T-helper 17 cell (primary cell): ENCODE results near the gene PAX2. TPM values are rescaled to one million over a fixed set of nuclear protein-coding genes. Genes with fewer than 3 reads are reported as not detected.

Source experiments
- ATAC-seq: fragments of 150-1000 bp; cut with Tn5 transposase; 2 replicates; pipeline ENCODE4 v1.10.0; 2021; ENCODE audit warnings: mild to moderate bottlenecking, moderate library complexity
- DNase-seq, 3 donors: peaks; one replicate each; pipeline versions ENCODE4 v3.0.0 to v3.0.0-alpha.2; 2020 to 2021
- H3K9me3 ChIP-seq: one replicate; pipeline ENCODE4 v1.7.0; 2013; ENCODE audit warnings: low read length, mild to moderate bottlenecking; ENCODE audit not compliant: control insufficient read depth, poor library complexity, severe bottlenecking
- H3K27ac Mint-ChIP-seq: one replicate; pipeline ENCODE4 v1.8.0; 2022; ENCODE audit warnings: mild to moderate bottlenecking, moderate library complexity, mixed read lengths
- H3K27me3 Mint-ChIP-seq: one replicate; pipeline ENCODE4 v1.8.0; 2022; ENCODE audit warnings: mixed read lengths
- H3K36me3 Mint-ChIP-seq: one replicate; pipeline ENCODE4 v1.8.0; 2022; ENCODE audit warnings: low read depth, mixed read lengths
- H3K4me1 Mint-ChIP-seq: one replicate; pipeline ENCODE4 v1.8.0; 2022; ENCODE audit warnings: mild to moderate bottlenecking, mixed read lengths
- H3K4me3 Mint-ChIP-seq: one replicate; pipeline ENCODE4 v1.8.0; 2022; ENCODE audit warnings: mild to moderate bottlenecking, moderate library complexity, mixed read lengths
- total RNA-seq, 4 donors: library from RNA in 2 of 4; stranded (reverse) in 2 of 4; gene quantifications; one replicate each; pipeline ENCODE4 v1.2.3 and lab custom pipeline; 2022 to 2026

The PAX2 gene
- total RNA-seq, 2 donors from 2014 or later = not detected

DNA sequence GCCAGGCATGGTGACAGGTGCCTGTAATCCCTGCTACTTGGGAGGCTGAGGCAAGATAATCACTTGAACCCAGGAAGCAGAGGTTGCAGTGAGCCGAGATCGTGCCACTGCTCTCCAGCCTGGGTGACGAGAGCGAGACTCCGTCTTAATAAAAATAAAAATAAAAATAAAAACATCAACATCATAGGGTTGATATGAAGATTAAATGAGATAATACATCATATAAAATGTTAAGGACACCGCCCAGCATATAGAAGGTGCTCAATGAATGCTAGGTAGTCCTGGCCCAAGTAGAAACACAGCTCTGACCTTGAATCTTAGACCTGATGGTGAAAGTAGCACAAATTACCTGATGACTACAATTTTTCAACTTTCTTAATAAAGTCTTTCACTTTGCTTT, 74.0 kb downstream of the PAX2 start:
- Mint-ChIP-seq H3K36me3 (no peaks in the 10 kb centered on the region), H3K4me3 (no peak overlapping the region), H3K27me3 (peaks cover 82% of the 10 kb centered on the region), H3K27ac (no peak overlapping the region), H3K4me1 (peaks cover 3% of the 10 kb centered on the region)
- DNase-seq = no peak
- ATAC-seq = no peak
- H3K9me3 ChIP-seq = no peaks in the 10 kb centered on the region

DNA sequence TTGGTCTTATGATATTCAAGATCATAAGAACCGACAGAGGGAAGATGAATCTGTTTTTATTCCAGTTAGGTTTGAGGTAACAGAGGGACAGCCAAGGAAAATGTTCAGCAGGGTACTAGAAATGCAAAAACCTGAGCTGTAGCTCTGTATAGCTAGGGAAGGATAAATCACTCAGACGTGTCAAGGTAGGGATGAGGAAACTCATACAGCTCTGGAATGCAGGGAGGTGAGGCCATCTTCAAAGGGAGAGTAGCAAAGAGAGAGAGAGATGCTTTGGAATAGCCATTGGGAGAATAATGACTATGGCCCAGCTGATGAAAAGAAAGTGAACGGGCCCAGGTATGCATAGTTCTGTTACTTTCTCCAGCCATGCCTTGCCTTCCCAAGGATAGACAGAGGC, 77.8 kb downstream of the PAX2 start:
- Mint-ChIP-seq H3K27me3 (peaks cover 77% of the 10 kb centered on the region), H3K27ac (no peak overlapping the region), H3K4me1 (peaks cover 8% of the 10 kb centered on the region)

DNA sequence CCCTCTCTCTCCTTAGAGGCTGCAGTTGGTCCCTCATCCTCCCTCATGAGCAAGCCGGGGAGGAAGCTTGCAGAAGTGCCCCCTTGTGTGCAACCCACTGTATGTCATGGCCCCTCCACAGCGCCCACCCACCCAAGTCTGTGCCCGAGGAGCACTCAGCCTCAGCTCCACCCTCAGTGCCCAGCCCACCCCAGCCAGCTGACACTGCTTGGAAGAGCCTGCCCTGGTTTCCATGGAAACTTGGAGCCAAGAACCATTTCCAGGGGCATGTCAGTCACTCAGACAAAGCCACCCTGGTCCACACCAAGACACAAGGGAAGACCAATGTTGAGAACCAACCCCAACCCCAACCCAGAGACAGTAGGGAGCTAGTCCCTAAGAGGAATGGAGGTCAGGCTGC, 79.5 kb downstream of the PAX2 start:
- H3K4me3 Mint-ChIP-seq = no peak overlapping the region

More for the DNA sequence above, 77.8 kb downstream of the PAX2 start:
- Mint-ChIP-seq H3K4me3 (no peak overlapping the region), H3K36me3 (peaks cover 7% of the 10 kb centered on the region)
- H3K9me3 ChIP-seq = no peaks in the 10 kb centered on the region
- no peak for ATAC-seq
- no peak for DNase-seq

DNA sequence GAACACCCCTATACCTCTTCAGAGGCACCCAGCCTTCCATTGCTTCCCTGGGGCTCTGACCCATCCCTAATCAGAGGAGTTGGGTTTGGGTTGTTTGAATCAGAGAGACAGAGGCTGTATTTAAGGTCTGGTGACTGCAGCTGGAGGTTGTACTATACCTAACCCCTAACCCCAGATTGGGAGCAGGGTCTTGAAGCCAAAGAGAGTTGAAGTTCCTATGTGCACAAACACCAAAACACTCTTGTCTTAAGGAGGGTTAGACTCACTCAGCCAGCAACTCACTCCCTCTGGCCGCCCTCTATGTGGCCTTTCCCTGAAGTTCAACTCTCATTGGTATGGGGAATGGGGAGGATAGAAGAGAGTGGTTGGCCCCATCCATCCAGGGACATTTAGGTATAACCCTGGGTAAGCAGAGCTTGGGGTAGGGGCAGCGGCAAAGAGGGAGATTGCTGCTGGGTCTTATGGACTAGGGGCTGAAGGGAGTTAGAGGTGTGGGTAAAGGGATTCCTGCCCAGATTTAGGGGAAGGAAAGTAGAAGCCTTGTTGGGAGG, 80.0 kb downstream of the PAX2 start:
- Mint-ChIP-seq H3K4me3 (peak overlapping the region; percentile 31), H3K27ac (no peak overlapping the region), H3K27me3 (peaks cover 59% of the 10 kb centered on the region), H3K4me1 (peaks cover 25% of the 10 kb centered on the region), H3K36me3 (peaks cover 14% of the 10 kb centered on the region)
- DNase-seq = no peak
- no peak for ATAC-seq
- no peaks in the 10 kb centered on the region for H3K9me3 ChIP-seq

More for the DNA sequence above, 79.5 kb downstream of the PAX2 start:
- H3K27ac Mint-ChIP-seq = no peak overlapping the region
- peaks cover 64% of the 10 kb centered on the region for H3K27me3 Mint-ChIP-seq
- ATAC-seq = no peak
- no peak for DNase-seq
- H3K36me3 Mint-ChIP-seq = peaks cover 12% of the 10 kb centered on the region
- no peaks in the 10 kb centered on the region for H3K9me3 ChIP-seq
- peaks cover 20% of the 10 kb centered on the region for H3K4me1 Mint-ChIP-seq

DNA sequence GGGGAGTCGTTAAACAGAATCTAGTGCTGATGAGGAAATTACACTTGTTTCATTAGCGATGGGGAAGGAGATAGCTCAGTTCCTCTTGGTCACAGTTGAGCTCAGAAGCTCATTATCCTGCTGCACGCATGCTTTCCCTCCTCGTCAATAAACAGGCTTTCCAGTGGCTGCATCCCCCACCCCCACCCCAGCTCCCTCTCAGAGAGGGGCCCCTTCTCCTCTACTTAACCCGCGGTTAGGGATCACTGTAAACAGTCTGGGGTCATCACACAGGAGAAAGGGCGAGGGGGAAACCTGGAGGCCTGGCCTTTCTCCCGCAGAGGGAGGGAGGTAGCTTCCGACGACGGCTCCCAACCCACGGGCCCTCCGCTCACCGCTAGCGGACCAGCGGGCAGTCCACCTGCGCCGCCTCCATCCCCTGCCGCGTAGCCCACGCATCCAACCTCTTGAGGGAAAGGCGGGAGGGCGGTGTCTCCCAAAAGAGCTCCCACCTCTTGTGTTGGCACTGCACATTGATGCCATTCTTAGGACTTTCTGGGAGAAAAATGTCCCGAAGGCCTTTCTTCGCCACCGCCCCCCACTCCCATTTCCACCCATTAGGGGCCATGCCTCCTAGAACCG, 80.8 kb downstream of the PAX2 start:
- peaks cover 32% of the 10 kb centered on the region for H3K4me1 Mint-ChIP-seq
- DNase-seq (no peak), ATAC-seq (no peak)
- H3K27me3 Mint-ChIP-seq = peaks cover 52% of the 10 kb centered on the region
- H3K36me3 Mint-ChIP-seq = peaks cover 18% of the 10 kb centered on the region
- H3K4me3 Mint-ChIP-seq = peak overlapping the region; percentile 31
- H3K9me3 ChIP-seq = no peaks in the 10 kb centered on the region
- no peak overlapping the region for H3K27ac Mint-ChIP-seq

DNA sequence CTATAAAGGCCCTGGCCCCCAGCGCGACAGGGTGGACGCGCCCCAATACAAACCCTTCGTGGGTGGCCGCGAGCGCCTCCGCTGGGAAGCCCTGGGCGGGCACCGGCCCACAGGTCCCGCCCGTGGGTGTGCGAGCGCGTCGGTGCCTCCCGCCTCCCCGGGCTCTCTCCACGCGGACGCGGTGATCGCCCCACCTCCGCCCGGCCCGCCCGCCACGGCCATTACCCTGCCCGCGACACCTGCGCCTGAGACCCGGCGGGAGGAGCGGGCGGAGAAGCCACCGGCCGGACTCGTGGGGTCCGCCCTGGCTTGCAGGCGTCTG, 81.2 kb downstream of the PAX2 start:
- Mint-ChIP-seq H3K36me3 (peaks cover 19% of the 10 kb centered on the region), H3K4me3 (peak overlapping the region; percentile 93), H3K27me3 (peaks cover 47% of the 10 kb centered on the region), H3K4me1 (peaks cover 33% of the 10 kb centered on the region), H3K27ac (no peak overlapping the region)
- ATAC-seq = peak; percentile 37
- no peaks in the 10 kb centered on the region for H3K9me3 ChIP-seq
- DNase-seq = no peak

DNA sequence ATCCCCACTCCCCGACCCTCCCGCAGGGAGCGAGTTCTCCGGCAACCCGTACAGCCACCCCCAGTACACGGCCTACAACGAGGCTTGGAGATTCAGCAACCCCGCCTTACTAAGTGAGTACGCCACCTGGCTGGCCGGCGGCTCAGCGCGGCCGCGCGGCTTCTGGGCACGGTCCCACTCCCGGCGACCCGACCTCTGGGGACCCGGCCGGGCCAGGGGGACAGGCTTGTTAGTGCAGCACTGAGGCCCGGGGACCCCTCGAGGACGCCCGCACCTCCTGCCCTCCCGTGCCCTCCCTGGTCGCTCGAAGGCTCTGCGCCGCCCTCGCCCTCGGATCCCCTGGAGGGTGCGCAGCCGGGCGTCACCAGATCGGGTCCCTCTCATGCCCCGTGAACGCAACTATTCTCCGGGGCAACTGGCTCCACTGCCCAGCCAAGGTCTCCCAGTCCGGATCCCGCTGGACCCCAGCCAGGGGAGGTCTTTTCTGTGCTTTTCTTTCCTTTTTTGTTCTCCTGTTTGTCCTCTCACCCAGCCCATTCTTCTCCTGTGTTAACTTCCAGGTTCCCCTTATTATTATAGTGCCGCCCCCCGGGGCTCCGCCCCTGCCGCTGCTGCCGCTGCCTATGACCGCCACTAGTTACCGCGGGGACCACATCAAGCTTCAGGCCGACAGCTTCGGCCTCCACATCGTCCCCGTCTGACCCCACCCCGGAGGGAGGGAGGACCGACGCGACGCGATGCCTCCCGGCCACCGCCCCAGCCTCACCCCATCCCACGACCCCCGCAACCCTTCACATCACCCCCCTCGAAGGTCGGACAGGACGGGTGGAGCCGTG, 81.8 kb downstream of the PAX2 start:
- Mint-ChIP-seq H3K27ac (no peak overlapping the region), H3K36me3 (peaks cover 22% of the 10 kb centered on the region), H3K4me1 (peaks cover 33% of the 10 kb centered on the region), H3K27me3 (peaks cover 43% of the 10 kb centered on the region), H3K4me3 (peak overlapping the region; percentile 93)
- DNase-seq (no peak), ATAC-seq (peak; percentile 63)
- no peaks in the 10 kb centered on the region for H3K9me3 ChIP-seq

DNA sequence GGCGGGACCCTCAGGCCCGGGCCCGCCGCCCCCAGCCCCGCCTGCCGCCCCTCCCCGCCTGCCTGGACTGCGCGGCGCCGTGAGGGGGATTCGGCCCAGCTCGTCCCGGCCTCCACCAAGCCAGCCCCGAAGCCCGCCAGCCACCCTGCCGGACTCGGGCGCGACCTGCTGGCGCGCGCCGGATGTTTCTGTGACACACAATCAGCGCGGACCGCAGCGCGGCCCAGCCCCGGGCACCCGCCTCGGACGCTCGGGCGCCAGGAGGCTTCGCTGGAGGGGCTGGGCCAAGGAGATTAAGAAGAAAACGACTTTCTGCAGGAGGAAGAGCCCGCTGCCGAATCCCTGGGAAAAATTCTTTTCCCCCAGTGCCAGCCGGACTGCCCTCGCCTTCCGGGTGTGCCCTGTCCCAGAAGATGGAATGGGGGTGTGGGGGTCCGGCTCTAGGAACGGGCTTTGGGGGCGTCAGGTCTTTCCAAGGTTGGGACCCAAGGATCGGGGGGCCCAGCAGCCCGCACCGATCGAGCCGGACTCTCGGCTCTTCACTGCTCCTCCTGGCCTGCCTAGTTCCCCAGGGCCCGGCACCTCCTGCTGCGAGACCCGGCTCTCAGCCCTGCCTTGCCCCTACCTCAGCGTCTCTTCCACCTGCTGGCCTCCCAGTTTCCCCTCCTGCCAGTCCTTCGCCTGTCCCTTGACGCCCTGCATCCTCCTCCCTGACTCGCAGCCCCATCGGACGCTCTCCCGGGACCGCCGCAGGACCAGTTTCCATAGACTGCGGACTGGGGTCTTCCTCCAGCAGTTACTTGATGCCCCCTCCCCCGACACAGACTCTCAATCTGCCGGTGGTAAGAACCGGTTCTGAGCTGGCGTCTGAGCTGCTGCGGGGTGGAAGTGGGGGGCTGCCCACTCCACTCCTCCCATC, 82.7 kb downstream of the PAX2 start:
- DNase-seq (no peak), ATAC-seq (peak; percentile 29)
- Mint-ChIP-seq H3K36me3 (peaks cover 27% of the 10 kb centered on the region), H3K27ac (peak overlapping the region; percentile 80), H3K27me3 (peaks cover 34% of the 10 kb centered on the region), H3K4me3 (peak overlapping the region; percentile 93), H3K4me1 (peaks cover 30% of the 10 kb centered on the region)
- H3K9me3 ChIP-seq = no peaks in the 10 kb centered on the region

DNA sequence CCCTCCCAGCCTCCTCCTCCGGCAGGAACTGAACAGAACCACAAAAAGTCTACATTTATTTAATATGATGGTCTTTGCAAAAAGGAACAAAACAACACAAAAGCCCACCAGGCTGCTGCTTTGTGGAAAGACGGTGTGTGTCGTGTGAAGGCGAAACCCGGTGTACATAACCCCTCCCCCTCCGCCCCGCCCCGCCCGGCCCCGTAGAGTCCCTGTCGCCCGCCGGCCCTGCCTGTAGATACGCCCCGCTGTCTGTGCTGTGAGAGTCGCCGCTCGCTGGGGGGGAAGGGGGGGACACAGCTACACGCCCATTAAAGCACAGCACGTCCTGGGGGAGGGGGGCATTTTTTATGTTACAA, 83.3 kb downstream of the PAX2 start:
- peak overlapping the region; percentile 93 for H3K4me3 Mint-ChIP-seq
- no peaks in the 10 kb centered on the region for H3K9me3 ChIP-seq
- H3K4me1 Mint-ChIP-seq = peaks cover 30% of the 10 kb centered on the region
- peaks cover 28% of the 10 kb centered on the region for H3K27me3 Mint-ChIP-seq
- H3K36me3 Mint-ChIP-seq = peaks cover 27% of the 10 kb centered on the region
- ATAC-seq = peak; percentile 51
- DNase-seq = peak in 1 of 3 donors; percentile 13
- H3K27ac Mint-ChIP-seq = peak overlapping the region; percentile 80

DNA sequence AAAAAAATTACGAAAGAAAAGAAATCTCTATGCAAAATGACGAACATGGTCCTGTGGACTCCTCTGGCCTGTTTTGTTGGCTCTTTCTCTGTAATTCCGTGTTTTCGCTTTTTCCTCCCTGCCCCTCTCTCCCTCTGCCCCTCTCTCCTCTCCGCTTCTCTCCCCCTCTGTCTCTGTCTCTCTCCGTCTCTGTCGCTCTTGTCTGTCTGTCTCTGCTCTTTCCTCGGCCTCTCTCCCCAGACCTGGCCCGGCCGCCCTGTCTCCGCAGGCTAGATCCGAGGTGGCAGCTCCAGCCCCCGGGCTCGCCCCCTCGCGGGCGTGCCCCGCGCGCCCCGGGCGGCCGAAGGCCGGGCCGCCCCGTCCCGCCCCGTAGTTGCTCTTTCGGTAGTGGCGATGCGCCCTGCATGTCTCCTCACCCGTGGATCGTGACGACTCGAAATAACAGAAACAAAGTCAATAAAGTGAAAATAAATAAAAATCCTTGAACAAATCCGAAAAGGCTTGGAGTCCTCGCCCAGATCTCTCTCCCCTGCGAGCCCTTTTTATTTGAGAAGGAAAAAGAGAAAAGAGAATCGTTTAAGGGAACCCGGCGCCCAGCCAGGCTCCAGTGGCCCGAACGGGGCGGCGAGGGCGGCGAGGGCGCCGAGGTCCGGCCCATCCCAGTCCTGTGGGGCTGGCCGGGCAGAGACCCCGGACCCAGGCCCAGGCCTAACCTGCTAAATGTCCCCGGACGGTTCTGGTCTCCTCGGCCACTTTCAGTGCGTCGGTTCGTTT, 83.9 kb downstream of the PAX2 start:
- Mint-ChIP-seq H3K27ac (no peak overlapping the region), H3K27me3 (peaks cover 22% of the 10 kb centered on the region), H3K36me3 (peaks cover 31% of the 10 kb centered on the region), H3K4me1 (peaks cover 30% of the 10 kb centered on the region), H3K4me3 (peak overlapping the region; percentile 93)
- H3K9me3 ChIP-seq = no peaks in the 10 kb centered on the region
- DNase-seq (no peak), ATAC-seq (no peak)

DNA sequence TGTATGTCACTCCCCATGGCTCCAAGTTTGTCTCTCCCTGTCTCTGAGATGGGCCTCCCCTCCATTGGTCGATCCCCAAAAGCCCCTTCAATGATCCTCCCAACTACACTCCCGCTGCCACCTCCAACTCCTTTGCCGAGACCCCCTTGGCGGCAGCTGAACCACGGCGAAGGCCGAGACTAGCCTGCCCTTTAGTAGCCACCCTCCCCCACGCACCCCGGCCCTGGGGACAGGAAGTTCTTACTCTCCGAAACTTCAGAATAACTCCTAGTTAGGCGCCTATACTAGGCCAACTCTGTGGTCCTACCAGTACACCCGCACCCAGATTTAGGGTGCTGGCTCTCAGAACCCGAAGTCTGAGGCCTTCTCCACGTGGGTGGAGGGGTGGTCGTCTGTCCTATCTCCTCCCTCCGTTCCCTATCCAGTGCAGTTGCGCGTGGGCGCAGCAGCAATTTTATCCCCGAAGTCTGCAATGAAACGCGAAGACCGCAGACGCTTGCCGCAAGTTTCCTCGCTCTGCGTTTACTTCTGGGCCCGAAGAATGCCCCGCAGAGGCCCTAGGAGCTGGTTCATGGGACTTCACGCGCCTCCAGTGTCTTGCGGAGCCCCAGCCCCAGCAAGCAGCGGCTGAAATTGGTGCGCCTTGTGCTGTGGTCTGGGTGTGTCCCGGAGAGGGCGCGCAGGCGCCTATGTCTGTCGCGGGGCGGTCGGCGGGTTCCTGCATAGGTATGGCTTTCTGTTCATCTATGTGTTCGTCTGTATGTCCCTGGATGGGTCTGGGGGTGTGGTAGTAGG, 84.7 kb downstream of the PAX2 start:
- Mint-ChIP-seq H3K4me1 (peaks cover 30% of the 10 kb centered on the region), H3K4me3 (peak overlapping the region; percentile 88), H3K27me3 (peaks cover 15% of the 10 kb centered on the region), H3K27ac (no peak overlapping the region), H3K36me3 (peaks cover 32% of the 10 kb centered on the region)
- DNase-seq (no peak), ATAC-seq (no peak)
- H3K9me3 ChIP-seq = no peaks in the 10 kb centered on the region

DNA sequence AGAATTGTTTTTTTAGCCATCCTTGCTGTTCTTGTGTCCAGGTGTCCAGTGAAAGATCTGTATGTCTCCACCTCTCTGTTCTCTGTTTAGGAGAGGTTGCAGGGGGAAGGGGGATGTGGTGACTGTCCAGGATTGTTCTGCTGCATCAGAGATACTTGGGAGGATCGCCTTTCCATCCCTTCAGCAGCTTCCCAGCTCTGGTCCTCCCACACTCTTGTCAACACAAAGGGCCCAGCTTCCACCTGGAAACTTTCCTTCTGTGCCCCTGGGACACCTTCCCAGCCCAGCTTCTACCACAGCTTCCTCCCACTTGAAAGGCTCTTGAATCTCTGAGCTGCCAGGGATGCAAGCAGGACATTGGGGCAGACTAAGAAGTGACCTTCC, 85.3 kb downstream of the PAX2 start:
- Mint-ChIP-seq H3K36me3 (peaks cover 30% of the 10 kb centered on the region), H3K27me3 (peaks cover 9% of the 10 kb centered on the region), H3K4me1 (peaks cover 30% of the 10 kb centered on the region), H3K4me3 (peak overlapping the region; percentile 66), H3K27ac (no peak overlapping the region)
- no peaks in the 10 kb centered on the region for H3K9me3 ChIP-seq
- ATAC-seq (no peak), DNase-seq (no peak)
